Heart right ventricle (tissue), 16 donors: ENCODE results near the gene TUBA4A. TPM values are rescaled to one million over a fixed set of nuclear protein-coding genes. Genes with fewer than 3 reads are reported as not detected.

Experiments used
- ATAC-seq, 8 donors: fragments of 200-7000 bp; cut with Tn5 transposase; one replicate each; pipeline ENCODE4 v1.9.1; 2020; ENCODE audit warnings: mild to moderate bottlenecking in 8 of 8, moderate library complexity in 8 of 8, moderate number of reproducible peaks in 1 of 8
- DNase-seq, 2 donors: peaks; one replicate each; pipeline ENCODE4 v3.0.0-alpha.2; 2020
- H3K27ac ChIP-seq, 10 donors: fragments of 200-600 bp; sonication (generic) in 2 of 10; one replicate each; pipeline versions ENCODE4 v1.5.0 to v1.8.0; 2020 to 2022; ENCODE audit warnings: mild to moderate bottlenecking in 3 of 10
- H3K27me3 ChIP-seq, 7 donors: fragments of 200-600 bp; one replicate each; pipeline ENCODE4 v1.8.0; 2021 to 2022; ENCODE audit warnings: mild to moderate bottlenecking in 2 of 7
- H3K36me3 ChIP-seq, 9 donors: fragments of 200-600 bp; sonication (generic) in 1 of 9; one replicate each; pipeline versions ENCODE4 v1.5.0 to v1.8.0; 2020 to 2022; ENCODE audit warnings: mild to moderate bottlenecking in 2 of 9
- H3K4me1 ChIP-seq, 9 donors: fragments of 200-600 bp; sonication (generic) in 1 of 9; one replicate each; pipeline versions ENCODE4 v1.5.0 to v1.8.0; 2020 to 2022; ENCODE audit warnings: mild to moderate bottlenecking in 4 of 9
- H3K4me3 ChIP-seq, 10 donors: fragments of 200-600 bp; sonication (generic) in 2 of 10; one replicate each; pipeline versions ENCODE4 v1.5.0 to v1.8.0; 2020 to 2022; ENCODE audit warnings: mild to moderate bottlenecking in 7 of 10, moderate library complexity in 2 of 10
- H3K9me3 ChIP-seq, 11 donors: fragments of 200-600 bp in 10 of 11; sonication (generic) in 2 of 11; one replicate each; pipeline versions ENCODE4 v1.5.0 to v1.8.0; 2013 to 2022; ENCODE audit warnings: mild to moderate bottlenecking in 2 of 11, control low read depth in 1 of 11, moderate library complexity in 1 of 11
- WGBS, 2 donors: extraction: QIAGEN DNeasy Blood & Tissue Kit; methylation state at CpG; one replicate each; pipeline ENCODE4 v1.1.7; 2013; ENCODE audit warnings: inconsistent platforms in 1 of 2; 5-methylcytosine and 5-hydroxymethylcytosine counted together
- intact Hi-C, 10 donors: fragments of 100-400 bp; cut with DNase I; formaldehyde crosslinking; loops; one replicate each; pipeline versions ENCODE4 v1.11.1 to v1.14.2; 2022
- polyA plus RNA-seq, 2 donors: library from polyadenylated mRNA; stranded (reverse); fragments of 200-250 nt; gene quantifications; one replicate each; pipeline ENCODE4 v1.2.3, GENCODE V29; 2013
- total RNA-seq, 10 donors: library from RNA; stranded (reverse); fragmentation: NEBNext Ultra II Directional in 3 of 10; extraction: Animal tissue kit (Norgen Biotek cat#: 25700) in 3 of 10; gene quantifications; one replicate each; pipeline versions ENCODE4 v1.2.1 to v1.2.4, GENCODE V29; 2021 to 2023
- TF ChIP-seq, protein P1 (sequence below), 9 donors: fragments of 200-600 bp; sonication (generic) in 2 of 9; IDR thresholded peaks; one replicate each; pipeline versions ENCODE4 v1.5.0 to v1.8.0; 2021 to 2022; ENCODE audit warnings: antibody characterized with exemption in 9 of 9, mild to moderate bottlenecking in 5 of 9, moderate library complexity in 1 of 9
- donor health status: Arrhythmogenic right ventricular cardiomyopathy.
- donor health status: ischemic (EF 13 %, LVEDD 7.1; RV severe dilation, severe dysfunction).
- donor health status: healthy with polysubstance abuse.
- donor health status: DM: no; HTN: yes; CAD: no.
- donor health status: DM: no; HTN: no; CAD: no.
- donor health status: ischemic (EF 25% LVEDD 6.9; RV normal size, moderate dysfunction).
- donor health status: ischemic (EF 25% LVEDD 5.7; RV mildly dilated, moderate dysfunction).
- donor health status: healthy.
- donor health status: DM: yes; HTN: yes; CAD: no.
- donor health status: Ischemic cardiomyopathy.
- donor health status: ischemic (EF 35%, LVEDD 5.7; RV mildly dilated, moderate dysfunction).
- donor health status: nonischemic (EF 11% LVEDD 7.7; RV severe dilation, severe dysfunction).
- donor health status: DM: yes; HTN: yes; CAD: no.
- donor health status: PGD.
- donor health status: ischemic (EF 29% LVEDD 5.4; RV normal size, mild dysfunction).
- donor health status: nonischemic (EF 23%, LVEDD 6.1; RV moderate dilation, normal function).

Gene TUBA4A
- total and polyA plus RNA-seq, 12 donors, result 61.0 to 341 (median 145) TPM

DNA sequence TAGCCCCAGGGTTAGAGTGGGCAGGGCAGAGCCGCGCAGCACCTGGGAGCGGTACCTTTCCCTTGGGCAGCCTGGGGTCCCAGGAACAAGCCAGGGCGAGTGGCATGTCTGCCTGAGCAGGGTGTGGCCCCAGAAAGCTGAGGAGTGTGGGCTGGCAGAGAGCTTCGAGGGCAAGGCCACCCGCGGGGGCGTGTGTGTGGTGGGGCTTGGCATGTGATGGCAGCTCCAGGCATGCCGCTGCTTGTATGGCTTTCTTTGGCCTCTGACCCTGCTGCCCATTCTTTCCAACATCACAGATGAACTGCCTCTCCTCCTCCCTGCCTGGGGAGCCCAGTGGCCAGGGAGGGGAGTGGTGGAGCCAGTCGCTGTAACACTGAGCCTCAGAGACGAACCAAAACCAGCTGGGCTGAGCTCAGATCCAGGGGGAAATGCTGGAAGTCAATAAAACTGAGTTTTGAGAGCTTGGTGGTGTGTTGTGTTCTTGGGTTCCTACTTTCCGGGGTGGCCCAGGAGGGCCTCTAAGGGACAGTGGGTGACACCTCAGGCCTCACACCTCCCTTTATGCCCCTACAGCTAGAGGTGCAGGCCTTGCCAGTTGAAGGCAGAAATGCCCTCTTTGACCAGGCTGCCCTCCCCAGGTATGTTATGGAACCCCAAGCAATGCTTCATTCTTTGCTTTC, 32.9 kb upstream of the TUBA4A start:
- no peaks in the 10 kb centered on the region for H3K27me3 ChIP-seq
- DNase-seq, result no peak
- ATAC-seq, result no peak
- H3K4me3 ChIP-seq, result no peak overlapping the region
- intact Hi-C loops, result no loop called here
- H3K36me3 ChIP-seq, result peaks cover 0 to 53% (median 39%) of the 10 kb centered on the region in 9 donors
- peaks cover 0 to 43% (median 0%) of the 10 kb centered on the region in 9 donors for H3K4me1 ChIP-seq
- TF ChIP-seq, protein P1, sequence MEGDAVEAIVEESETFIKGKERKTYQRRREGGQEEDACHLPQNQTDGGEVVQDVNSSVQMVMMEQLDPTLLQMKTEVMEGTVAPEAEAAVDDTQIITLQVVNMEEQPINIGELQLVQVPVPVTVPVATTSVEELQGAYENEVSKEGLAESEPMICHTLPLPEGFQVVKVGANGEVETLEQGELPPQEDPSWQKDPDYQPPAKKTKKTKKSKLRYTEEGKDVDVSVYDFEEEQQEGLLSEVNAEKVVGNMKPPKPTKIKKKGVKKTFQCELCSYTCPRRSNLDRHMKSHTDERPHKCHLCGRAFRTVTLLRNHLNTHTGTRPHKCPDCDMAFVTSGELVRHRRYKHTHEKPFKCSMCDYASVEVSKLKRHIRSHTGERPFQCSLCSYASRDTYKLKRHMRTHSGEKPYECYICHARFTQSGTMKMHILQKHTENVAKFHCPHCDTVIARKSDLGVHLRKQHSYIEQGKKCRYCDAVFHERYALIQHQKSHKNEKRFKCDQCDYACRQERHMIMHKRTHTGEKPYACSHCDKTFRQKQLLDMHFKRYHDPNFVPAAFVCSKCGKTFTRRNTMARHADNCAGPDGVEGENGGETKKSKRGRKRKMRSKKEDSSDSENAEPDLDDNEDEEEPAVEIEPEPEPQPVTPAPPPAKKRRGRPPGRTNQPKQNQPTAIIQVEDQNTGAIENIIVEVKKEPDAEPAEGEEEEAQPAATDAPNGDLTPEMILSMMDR (IDR thresholded peaks at IDR 0.05), result no peak
- H3K27ac ChIP-seq, result peak overlapping the region in 4 of 10 donors; percentile 10 to 25 (median 20)
- no peaks in the 10 kb centered on the region for H3K9me3 ChIP-seq
- 82% methylated on average over 12 of the region's 12 CpGs for WGBS, 2 donors

DNA sequence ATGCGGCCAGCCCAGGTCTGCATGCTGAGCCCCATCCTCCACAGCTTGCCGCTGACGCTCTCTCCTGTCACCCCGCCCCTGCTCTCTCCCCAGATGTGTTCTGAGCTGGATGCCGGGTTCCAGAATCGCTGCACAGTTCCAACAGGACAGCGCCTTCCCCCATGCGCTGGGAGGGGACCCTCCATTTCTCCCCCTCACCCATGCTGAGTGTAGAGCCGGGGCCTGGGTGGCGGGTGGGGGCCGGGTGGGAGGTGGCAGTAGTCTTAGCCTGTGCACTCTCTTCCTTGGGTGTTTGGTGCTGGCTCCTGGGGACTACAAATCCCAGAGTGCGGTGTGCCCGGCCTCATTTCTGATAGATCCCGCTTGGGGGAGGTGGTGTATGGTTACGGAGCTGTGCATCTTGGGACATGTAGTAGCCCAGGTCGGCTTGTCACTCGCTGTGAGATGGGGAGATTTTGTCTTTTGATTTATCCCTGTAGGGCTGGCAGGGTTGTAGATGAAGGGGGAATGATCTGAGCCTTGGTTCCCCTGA, 32.2 kb upstream of the TUBA4A start:
- Histone ChIP-seq H3K4me3 (no peak overlapping the region), H3K27me3 (no peaks in the 10 kb centered on the region), H3K9me3 (no peaks in the 10 kb centered on the region), H3K36me3 (peaks cover 0 to 59% (median 43%) of the 10 kb centered on the region in 9 donors), H3K27ac (peak overlapping the region in 4 of 10 donors; percentile 10 to 50 (median 25)), H3K4me1 (peaks cover 0 to 47% (median 2%) of the 10 kb centered on the region in 9 donors)
- intact Hi-C loops, result no loop called here
- 68 to 70% methylated on average over 17 of the region's 17 CpGs for WGBS, 2 donors
- peak; percentile 6 to 46 (median 34) for ATAC-seq
- no peak for DNase-seq
- TF ChIP-seq, protein P1 (IDR thresholded peaks at IDR 0.05), result no peak

DNA sequence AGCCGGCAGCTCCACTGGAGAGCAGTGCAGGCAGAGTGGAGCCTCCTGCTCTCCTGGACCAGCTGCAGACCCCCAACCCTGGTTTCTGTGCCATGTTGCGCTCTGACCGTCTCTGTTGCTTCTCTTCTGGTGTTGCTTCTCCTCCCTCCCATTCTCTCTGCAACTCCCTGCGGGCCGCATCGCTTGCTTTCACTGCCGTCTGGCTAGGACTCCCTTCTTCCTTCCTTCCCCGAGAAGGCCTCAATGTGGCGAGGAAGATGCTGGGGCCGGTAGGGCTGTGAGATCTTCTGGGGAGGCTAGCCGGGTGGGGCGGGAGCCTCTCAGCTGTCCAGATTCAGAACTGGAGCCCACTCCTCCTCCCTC, 31.6 kb upstream of the TUBA4A start:
- Histone ChIP-seq H3K27me3 (no peaks in the 10 kb centered on the region), H3K36me3 (peaks cover 0 to 66% (median 47%) of the 10 kb centered on the region in 9 donors), H3K9me3 (no peaks in the 10 kb centered on the region), H3K27ac (peak overlapping the region in 4 of 10 donors; percentile 19 to 50 (median 20)), H3K4me1 (peaks cover 0 to 53% (median 8%) of the 10 kb centered on the region in 9 donors), H3K4me3 (no peak overlapping the region)
- 82 to 89% methylated on average over 12 of the region's 12 CpGs for WGBS, 2 donors
- TF ChIP-seq, protein P1 (IDR thresholded peaks at IDR 0.05), result no peak
- no peak for ATAC-seq
- intact Hi-C loops, result no loop called here
- no peak for DNase-seq

DNA sequence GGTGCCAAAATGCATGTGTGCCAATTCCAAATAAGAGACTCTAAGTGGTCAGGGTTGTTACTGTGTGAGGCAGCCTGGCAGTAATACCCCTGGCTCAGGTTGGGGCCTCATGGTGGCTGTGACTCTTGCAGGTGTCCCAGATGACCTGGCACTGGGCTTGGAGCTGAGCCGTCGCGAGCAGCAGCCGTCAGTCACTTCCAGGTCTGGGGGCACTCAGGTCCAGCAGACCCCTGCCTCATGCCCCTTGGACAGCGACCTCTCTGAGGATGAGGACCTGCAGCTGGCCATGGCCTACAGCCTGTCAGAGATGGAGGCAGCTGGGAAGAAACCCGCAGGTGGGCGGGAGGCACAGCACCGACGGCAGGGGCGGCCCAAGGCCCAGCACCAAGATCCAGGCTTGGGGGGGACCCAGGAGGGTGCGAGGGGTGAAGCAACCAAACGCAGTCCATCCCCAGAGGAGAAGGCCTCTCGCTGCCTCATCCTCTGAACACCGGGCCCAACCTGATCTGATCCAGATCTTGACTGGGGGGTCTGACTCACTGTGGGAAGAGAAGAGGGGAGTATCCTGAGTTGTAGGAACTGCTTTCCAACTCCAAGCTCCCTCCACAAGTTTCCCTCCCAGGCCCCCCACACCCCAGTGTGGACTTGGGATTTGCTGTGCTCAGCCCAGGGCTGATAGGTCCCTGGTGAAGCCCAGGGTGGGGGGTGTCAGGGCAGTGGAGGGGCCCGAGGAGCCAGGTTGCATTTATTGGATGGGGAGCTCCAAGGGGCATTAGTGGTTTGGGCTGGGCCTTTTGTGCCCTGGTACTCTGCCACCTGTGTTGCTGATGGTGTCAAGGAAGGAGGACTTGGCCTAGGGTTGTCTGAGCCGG, 31.0 kb upstream of the TUBA4A start:
- Histone ChIP-seq H3K9me3 (no peaks in the 10 kb centered on the region), H3K4me3 (no peak overlapping the region), H3K27ac (peak overlapping the region in 2 of 10 donors; percentile 19 to 50), H3K36me3 (peaks cover 0 to 67% (median 47%) of the 10 kb centered on the region in 9 donors), H3K27me3 (no peaks in the 10 kb centered on the region), H3K4me1 (peaks cover 0 to 57% (median 14%) of the 10 kb centered on the region in 9 donors)
- TF ChIP-seq, protein P1 (IDR thresholded peaks at IDR 0.05), result no peak
- intact Hi-C loops, result no loop called here
- no peak for ATAC-seq
- DNase-seq, result no peak
- WGBS, 2 donors, result 87% methylated on average over 16 of the region's 16 CpGs
